CD4-positive, alpha-beta T cell (primary cell): ENCODE results near the gene POLR3C. TPM values are rescaled to one million over a fixed set of nuclear protein-coding genes. Genes with fewer than 3 reads are reported as not detected.
A peak's percentile ranks its signal among the peaks of the same experiment; 100 is the strongest.

Source experiments
- ATAC-seq: fragments of 200-7000 bp; cut with Tn5 transposase; one replicate; pipeline ENCODE4 v1.10.0; 2022; ENCODE audit warnings: mild to moderate bottlenecking; ENCODE audit not compliant: poor library complexity
- CTCF ChIA-PET: fragments of 350-600 bp; sonication (Branson Sonifier 250); formaldehyde crosslinking; loops from one replicate; lab custom pipeline; 2021; ENCODE audit warnings: antibody characterized with exemption, inconsistent platforms; lab: Charles Lee
- POLR2A ChIA-PET: fragments of 350-600 bp; sonication (Branson Sonifier 250); formaldehyde crosslinking; loops from one replicate; lab custom pipeline; 2021; ENCODE audit warnings: antibody characterized with exemption, inconsistent platforms; lab: Charles Lee
- DNase-seq, 14 experiments: peaks; one replicate each; pipeline ENCODE4 v3.0.0-alpha.2; 2013 to 2020; ENCODE audit warnings: mixed read lengths in 2 of 14
- H3K27ac ChIP-seq, 2 donors: one replicate each; pipeline versions ENCODE4 v1.5.1 to v1.7.0; 2013; ENCODE audit warnings: low read length in 2 of 2, low read depth in 1 of 2, mild to moderate bottlenecking in 1 of 2
- H3K27me3 ChIP-seq, 2 experiments: 1 replicate in 1 of 2; 2 replicates in 1 of 2; pipeline versions ENCODE4 v1.6.1 to v1.7.0; 2013; ENCODE audit warnings: low read length in 2 of 2, control low read depth in 1 of 2, mild to moderate bottlenecking in 1 of 2, moderate library complexity in 1 of 2; ENCODE audit not compliant: insufficient read depth in 2 of 2, control insufficient read depth in 1 of 2
- H3K36me3 ChIP-seq: one replicate; pipeline ENCODE4 v1.6.1; 2013; ENCODE audit warnings: low read length, control low read depth; ENCODE audit not compliant: insufficient read depth
- H3K4me1 ChIP-seq: one replicate; pipeline ENCODE4 v1.6.1; 2013; ENCODE audit warnings: low read length, control low read depth; ENCODE audit not compliant: insufficient read depth
- H3K4me3 ChIP-seq: one replicate; pipeline ENCODE4 v1.5.1; 2013; ENCODE audit warnings: mild to moderate bottlenecking, low read length, moderate library complexity
- H3K9me3 ChIP-seq, 2 experiments: 1 replicate in 1 of 2; 2 replicates in 1 of 2; pipeline versions ENCODE4 v1.6.1 to v1.7.0; 2013; ENCODE audit warnings: low read length in 2 of 2, mild to moderate bottlenecking in 2 of 2, control low read depth in 1 of 2, moderate library complexity in 1 of 2; ENCODE audit not compliant: control insufficient read depth in 1 of 2, insufficient read depth in 1 of 2
- H3K27ac Mint-ChIP-seq: one replicate; pipeline ENCODE4 v1.8.0; 2020; ENCODE audit warnings: mixed read lengths
- H3K27me3 Mint-ChIP-seq: one replicate; pipeline ENCODE4 v1.8.0; 2021; ENCODE audit warnings: mixed read lengths
- H3K36me3 Mint-ChIP-seq: one replicate; pipeline ENCODE4 v1.8.0; 2021; ENCODE audit warnings: low read depth, mixed read lengths
- H3K4me1 Mint-ChIP-seq: one replicate; pipeline ENCODE4 v1.8.0; 2021; ENCODE audit warnings: low read depth, mixed read lengths
- H3K4me3 Mint-ChIP-seq: one replicate; pipeline ENCODE4 v1.8.0; 2020; ENCODE audit warnings: mild to moderate bottlenecking, mixed read lengths
- H3K9me3 Mint-ChIP-seq: one replicate; pipeline ENCODE4 v1.8.0; 2020; ENCODE audit warnings: mixed read lengths
- intact Hi-C, 2 experiments: fragments of 100-400 bp; cut with DNase I in 1 of 2; cut with micrococcal nuclease in 1 of 2; formaldehyde crosslinking; loops; one replicate each; pipeline versions ENCODE4 v1.15.1 to v1.9.0; 2023 to 2025; cut with DNase I, micrococcal nuclease
- total RNA-seq, 174 experiments: library from RNA in 2 of 174; stranded (reverse) in 2 of 174; gene quantifications; one replicate each; pipeline ENCODE4 v1.2.3 and lab custom pipeline; 2021 to 2026
- TF ChIP-seq, protein P1 (sequence below): fragments of 200-600 bp; IDR thresholded peaks from one replicate; pipeline ENCODE4 v1.8.0; 2022; ENCODE audit warnings: antibody characterized with exemption, mild to moderate bottlenecking

Gene POLR3C
- total RNA-seq, 2 experiments from 2014 or later = 18.6 to 19.9 TPM

DNA sequence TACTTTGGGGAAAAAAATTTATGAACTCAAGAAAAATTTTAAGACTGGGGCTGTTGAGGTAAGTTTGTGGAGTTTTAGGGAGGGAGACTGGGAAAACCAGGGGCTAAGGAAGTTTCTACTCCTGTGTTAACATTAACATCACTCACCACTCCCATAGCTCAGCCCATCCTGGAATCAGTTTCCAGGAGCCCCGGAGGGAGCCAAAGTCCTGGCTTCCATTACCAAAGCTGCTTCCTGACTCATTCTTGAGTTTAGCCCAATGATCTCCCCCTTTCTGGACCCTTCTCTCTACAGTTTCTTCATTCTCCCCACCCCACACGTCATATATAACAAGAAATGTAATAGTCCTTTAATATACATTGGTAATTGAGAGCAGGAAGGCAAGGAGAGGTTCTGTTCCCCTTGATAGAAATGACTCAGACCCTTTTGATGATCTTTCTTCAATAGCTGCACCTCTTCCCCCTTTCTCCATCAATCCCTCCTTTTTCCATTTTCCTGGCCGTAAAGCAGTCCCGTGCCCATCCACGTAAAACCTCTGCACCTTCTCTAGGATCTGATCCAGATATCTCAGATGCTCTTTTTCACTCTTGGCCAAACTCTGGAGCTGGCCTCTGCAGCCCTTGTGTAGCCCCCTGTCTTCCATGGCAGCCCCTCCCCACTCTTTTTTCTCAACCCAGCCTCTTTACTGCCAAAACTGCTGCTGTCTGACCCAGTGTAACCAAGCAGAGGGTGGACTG, 39.5 kb downstream of the POLR3C start:
- ATAC-seq (no peak), DNase-seq (no peak)
- TF ChIP-seq, protein P1, sequence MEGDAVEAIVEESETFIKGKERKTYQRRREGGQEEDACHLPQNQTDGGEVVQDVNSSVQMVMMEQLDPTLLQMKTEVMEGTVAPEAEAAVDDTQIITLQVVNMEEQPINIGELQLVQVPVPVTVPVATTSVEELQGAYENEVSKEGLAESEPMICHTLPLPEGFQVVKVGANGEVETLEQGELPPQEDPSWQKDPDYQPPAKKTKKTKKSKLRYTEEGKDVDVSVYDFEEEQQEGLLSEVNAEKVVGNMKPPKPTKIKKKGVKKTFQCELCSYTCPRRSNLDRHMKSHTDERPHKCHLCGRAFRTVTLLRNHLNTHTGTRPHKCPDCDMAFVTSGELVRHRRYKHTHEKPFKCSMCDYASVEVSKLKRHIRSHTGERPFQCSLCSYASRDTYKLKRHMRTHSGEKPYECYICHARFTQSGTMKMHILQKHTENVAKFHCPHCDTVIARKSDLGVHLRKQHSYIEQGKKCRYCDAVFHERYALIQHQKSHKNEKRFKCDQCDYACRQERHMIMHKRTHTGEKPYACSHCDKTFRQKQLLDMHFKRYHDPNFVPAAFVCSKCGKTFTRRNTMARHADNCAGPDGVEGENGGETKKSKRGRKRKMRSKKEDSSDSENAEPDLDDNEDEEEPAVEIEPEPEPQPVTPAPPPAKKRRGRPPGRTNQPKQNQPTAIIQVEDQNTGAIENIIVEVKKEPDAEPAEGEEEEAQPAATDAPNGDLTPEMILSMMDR = no peak
- Mint-ChIP-seq H3K4me1 (peaks cover 4% of the 10 kb centered on the region), H3K9me3 (no peaks in the 10 kb centered on the region), H3K27ac (no peak overlapping the region), H3K36me3 (peaks cover 7% of the 10 kb centered on the region), H3K4me3 (no peak overlapping the region), H3K27me3 (no peaks in the 10 kb centered on the region)
- no peaks in the 10 kb centered on the region for H3K36me3 ChIP-seq
- no peaks in the 10 kb centered on the region for H3K27me3 ChIP-seq
- intact Hi-C loops = no loop called here
- ChIA-PET CTCF (interaction anchor here (3.8 kb wide), 1 partner anchor 18 kb away, joined by 13 read pairs; the partner anchor contains the start of gene NUDT17), POLR2A (no interaction called here)
- no peak overlapping the region for H3K4me3 ChIP-seq
- peaks cover 10% of the 10 kb centered on the region for H3K4me1 ChIP-seq
- H3K9me3 ChIP-seq = no peaks in the 10 kb centered on the region
- no peak overlapping the region for H3K27ac ChIP-seq

DNA sequence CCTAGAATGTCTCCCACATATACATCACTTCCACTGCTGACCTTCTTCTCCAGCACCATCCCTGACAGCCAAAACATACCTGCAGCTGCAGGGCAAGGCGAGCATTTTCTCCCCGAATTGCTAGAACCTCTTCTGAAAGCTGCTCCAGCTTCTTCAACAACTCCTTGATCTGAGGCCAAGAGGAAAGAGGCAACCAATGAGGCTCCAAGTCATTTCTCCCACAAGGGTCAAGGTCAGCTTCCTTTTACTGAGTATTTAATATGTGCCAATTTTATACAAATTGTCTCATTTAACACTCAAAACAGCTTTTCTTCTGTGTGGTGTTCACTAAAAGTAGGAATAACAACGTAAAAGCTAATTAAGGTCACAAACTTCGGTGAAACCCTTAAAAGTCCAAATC, 44.2 kb downstream of the POLR3C start:
- CTCF ChIA-PET = interaction anchor here (1.2 kb wide), 1 partner anchor 23 kb away, joined by 3 read pairs; no protein-coding TSS in a partner anchor
- no peak for DNase-seq
- intact Hi-C loops = no loop called here

DNA sequence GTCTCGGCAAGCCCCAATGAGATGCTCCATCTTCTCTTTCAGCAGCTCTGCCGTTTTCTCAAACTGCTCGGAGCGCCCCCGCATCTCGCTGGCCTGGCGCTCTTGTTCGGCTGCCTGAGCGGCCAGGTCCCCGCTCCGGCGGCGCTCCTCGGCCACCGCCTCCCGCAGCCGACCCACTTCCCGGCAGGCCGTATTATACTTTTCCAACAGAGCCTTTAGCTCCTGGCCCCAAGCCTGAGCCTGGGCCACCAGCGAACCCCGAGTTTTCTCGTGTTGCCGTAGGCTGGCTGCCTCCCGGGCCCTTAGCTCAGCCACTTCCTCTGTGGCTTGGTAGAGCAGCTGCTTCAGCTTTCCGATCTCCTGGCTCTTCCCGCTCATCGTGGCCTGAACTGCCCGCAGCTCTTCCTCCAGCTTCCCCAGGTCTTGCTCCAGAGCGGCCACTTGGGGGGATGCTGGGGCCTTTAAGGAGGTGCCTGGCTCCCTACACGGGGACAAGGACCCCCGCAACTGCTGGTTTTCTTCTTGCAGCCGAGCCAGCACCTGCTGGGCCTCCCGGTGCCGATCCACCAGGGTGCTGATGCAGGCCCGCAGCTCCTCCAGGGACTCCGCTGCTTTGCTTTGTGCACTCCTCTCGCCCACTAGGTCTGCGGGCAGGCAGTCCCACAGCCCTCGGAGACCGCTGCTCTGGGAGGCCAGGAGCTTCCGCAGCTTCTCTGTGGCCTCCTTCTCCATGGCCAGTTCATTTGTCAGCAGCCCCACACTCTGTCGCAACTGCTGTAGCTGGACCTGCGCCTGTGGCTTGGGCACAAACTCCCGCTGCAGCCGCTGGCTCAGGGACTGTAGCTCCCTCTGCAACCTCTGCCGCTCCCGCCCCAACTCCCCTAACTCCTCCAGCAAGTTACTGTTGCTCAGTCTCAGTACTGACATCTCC, 48.3 kb downstream of the POLR3C start:
- no peaks in the 10 kb centered on the region for H3K9me3 ChIP-seq
- DNase-seq = peak in 13 of 14 experiments; percentile 12 to 60 (median 36)
- CTCF ChIA-PET = interaction anchor here (1.1 to 5.2 kb wide), 2 partner anchors 13 to 27 kb away, joined by 3 to 26 read pairs; partner anchors contain the start of genes ANKRD35 and NUDT17
- H3K27ac ChIP-seq = no peak overlapping the region
- POLR2A ChIA-PET = interaction anchor here (0.6 to 3.6 kb wide), 13 partner anchors 13 to 168 kb away, joined by 3 to 39 read pairs (median 4); partner anchors contain the start of genes ANKRD34A, ANKRD35, LIX1L and NUDT17
- TF ChIP-seq, protein P1 = no peak
- H3K27ac Mint-ChIP-seq = peak overlapping the region; percentile 50
- peak overlapping the region; percentile 83 for H3K4me3 Mint-ChIP-seq
- no peaks in the 10 kb centered on the region for H3K36me3 Mint-ChIP-seq
- ATAC-seq = peak; percentile 76
- no peaks in the 10 kb centered on the region for H3K36me3 ChIP-seq
- H3K4me1 ChIP-seq = peaks cover 17% of the 10 kb centered on the region
- H3K27me3 ChIP-seq = peaks cover 0 to 2% of the 10 kb centered on the region in 2 experiments
- H3K4me1 Mint-ChIP-seq = peaks cover 18% of the 10 kb centered on the region
- H3K9me3 Mint-ChIP-seq = no peaks in the 10 kb centered on the region
- no peaks in the 10 kb centered on the region for H3K27me3 Mint-ChIP-seq
- H3K4me3 ChIP-seq = peak overlapping the region; percentile 49
- intact Hi-C loops = no loop called here

More for the DNA sequence above, 44.2 kb downstream of the POLR3C start:
- no peaks in the 10 kb centered on the region for H3K27me3 ChIP-seq
- H3K27ac Mint-ChIP-seq = no peak overlapping the region
- H3K36me3 ChIP-seq = no peaks in the 10 kb centered on the region
- H3K27ac ChIP-seq = no peak overlapping the region
- H3K4me3 ChIP-seq = no peak overlapping the region
- peaks cover 17% of the 10 kb centered on the region for H3K4me1 ChIP-seq
- POLR2A ChIA-PET = interaction anchor here (0.8 kb wide), 1 partner anchor 9 kb away, joined by 3 read pairs; the partner anchor contains the start of gene PIAS3
- no peak for ATAC-seq
- TF ChIP-seq, protein P1 = no peak
- no peak overlapping the region for H3K4me3 Mint-ChIP-seq
- H3K9me3 Mint-ChIP-seq = no peaks in the 10 kb centered on the region
- H3K27me3 Mint-ChIP-seq = no peaks in the 10 kb centered on the region
- no peaks in the 10 kb centered on the region for H3K36me3 Mint-ChIP-seq
- peaks cover 18% of the 10 kb centered on the region for H3K4me1 Mint-ChIP-seq
- no peaks in the 10 kb centered on the region for H3K9me3 ChIP-seq
